Ovary (tissue), 3 donors: Measurements from ENCODE around the gene SLC24A4.

Source experiments
- CTCF ChIP-seq, 3 donors: fragments of 450-650 bp in 2 of 3; fragments of 200-600 bp in 1 of 3; IDR thresholded peaks; one replicate each; pipeline versions ENCODE4 v1.5.1 to v1.8.0; 2016 to 2022; ENCODE audit warnings: antibody characterized with exemption in 3 of 3, mild to moderate bottlenecking in 1 of 3
- POLR2A ChIP-seq: fragments of 450-650 bp; IDR thresholded peaks from one replicate; pipeline ENCODE4 v1.6.1; 2017; ENCODE audit warnings: antibody characterized with exemption, mild to moderate bottlenecking, moderate library complexity
- donor health status: DM: no; HTN: no; CAD: no.

DNA sequence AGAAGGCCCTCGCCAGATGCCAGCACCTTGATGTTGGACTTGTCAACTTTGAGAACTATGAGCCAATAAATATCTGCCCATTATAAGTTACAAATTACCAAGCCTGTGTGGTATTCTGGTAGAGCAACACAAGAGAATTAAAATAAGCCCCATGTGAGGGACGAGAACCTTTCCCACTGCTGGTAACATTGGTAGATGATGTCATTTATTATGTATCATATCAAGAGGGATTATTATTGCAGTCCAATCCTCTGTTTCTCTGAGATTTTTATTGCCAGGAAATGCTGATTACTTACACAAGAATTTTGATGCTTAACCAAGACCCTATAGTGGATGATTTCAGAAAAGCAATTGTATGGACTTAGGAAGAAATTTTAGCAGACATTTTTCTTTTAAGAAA, 40.3 kb upstream of the SLC24A4 start:
- TF ChIP-seq POLR2A (no peak), CTCF (IDR thresholded peaks at IDR 0.05) (no peak)
